Right lobe of liver (tissue), 6 donors: ENCODE data around the gene CKM. TPM values are rescaled to one million over a fixed set of nuclear protein-coding genes. Genes with fewer than 3 reads are reported as not detected.

ENCODE experiments used
- ATAC-seq, 4 donors: fragments of 200-7000 bp; cut with Tn5 transposase; one replicate each; pipeline ENCODE4 v1.9.1; 2020; ENCODE audit warnings: mild to moderate bottlenecking in 4 of 4, moderate library complexity in 4 of 4
- DNase-seq, 3 donors: peaks; one replicate each; pipeline ENCODE4 v3.0.0-alpha.2; 2020
- H3K27ac ChIP-seq, 3 donors: fragments of 200-600 bp; one replicate each; pipeline ENCODE4 v1.8.0; 2022
- H3K27me3 ChIP-seq, 2 donors: fragments of 200-600 bp; one replicate each; pipeline ENCODE4 v1.8.0; 2022
- H3K36me3 ChIP-seq, 4 donors: fragments of 200-600 bp; sonication (generic) in 1 of 4; one replicate each; pipeline versions ENCODE4 v1.5.1 to v1.8.0; 2017 to 2022; ENCODE audit warnings: control low read depth in 1 of 4
- H3K4me1 ChIP-seq, 4 donors: fragments of 200-600 bp; sonication (generic) in 1 of 4; one replicate each; pipeline versions ENCODE4 v1.5.1 to v1.8.0; 2017 to 2022; ENCODE audit warnings: control low read depth in 1 of 4
- H3K4me3 ChIP-seq, 3 donors: fragments of 200-600 bp; one replicate each; pipeline ENCODE4 v1.8.0; 2022
- H3K9me3 ChIP-seq, 4 donors: fragments of 200-600 bp; sonication (generic) in 1 of 4; one replicate each; pipeline versions ENCODE4 v1.5.1 to v1.8.0; 2017 to 2022; ENCODE audit warnings: control low read depth in 1 of 4
- CTCF ChIP-seq, 4 donors: fragments of 200-600 bp in 3 of 4; fragments of 450-650 bp in 1 of 4; IDR thresholded peaks; one replicate each; pipeline versions ENCODE4 v1.5.1 to v1.8.0; 2016 to 2022; ENCODE audit warnings: antibody characterized with exemption in 4 of 4, mild to moderate bottlenecking in 2 of 4
- POLR2A ChIP-seq: fragments of 450-650 bp; IDR thresholded peaks from one replicate; pipeline ENCODE4 v1.6.1; 2017; ENCODE audit warnings: antibody characterized with exemption, mild to moderate bottlenecking
- WGBS: methylation state at CpG from one replicate; pipeline ENCODE4 v1.1.6; 2018; ENCODE audit warnings: low coverage, low lambda C conversion rate; ENCODE audit not compliant: insufficient coverage; ENCODE audit errors: missing lambda C conversion rate; 5-methylcytosine and 5-hydroxymethylcytosine counted together
- intact Hi-C, 2 donors: fragments of 100-400 bp; cut with DNase I; formaldehyde crosslinking; loops; one replicate each; pipeline versions ENCODE4 v1.11.2 to v1.14.1; 2022
- total RNA-seq, 6 experiments: library from RNA; depleted of rRNA in 2 of 6; stranded (reverse); fragments of >200 nt in 2 of 6; fragmentation: NEBNext Ultra II Directional in 3 of 6; extraction: Animal tissue kit (Norgen Biotek cat#: 25700) in 3 of 6; gene quantifications; one replicate each; pipeline versions ENCODE4 v1.1.0 to v1.2.4, GENCODE V29; 2016 to 2023
- donor health status: DM: no; HTN: yes; CAD: no.
- donor health status: DM: no; HTN: no; CAD: no.
- donor health status: DM: no; HTN: no; CAD: no.
- donor health status: DM: no; HTN: yes; CAD: no.
- donor health status: DM: no; HTN: yes; CAD: no.

CKM gene
- total RNA-seq, 6 experiments from 2014 or later = 0.42 to 25.6 (median 1.1) TPM; not detected in 1

GRCh38 chr19:45278087-45278486 is 44.6 kb downstream of the CKM start:
- 88% methylated on average over 10 of the region's 10 CpGs for WGBS
- Histone ChIP-seq H3K36me3 (peaks cover 0 to 4% (median 0%) of the 10 kb centered on the region in 4 donors), H3K4me1 (peaks cover 0 to 40% (median 14%) of the 10 kb centered on the region in 4 donors), H3K9me3 (no peaks in the 10 kb centered on the region), H3K27ac (no peak overlapping the region), H3K27me3 (no peaks in the 10 kb centered on the region), H3K4me3 (no peak overlapping the region)
- DNase-seq (no peak), ATAC-seq (no peak)
- TF ChIP-seq CTCF (IDR thresholded peaks at IDR 0.05) (no peak), POLR2A (no peak)
- intact Hi-C loops = no loop called here

DNA sequence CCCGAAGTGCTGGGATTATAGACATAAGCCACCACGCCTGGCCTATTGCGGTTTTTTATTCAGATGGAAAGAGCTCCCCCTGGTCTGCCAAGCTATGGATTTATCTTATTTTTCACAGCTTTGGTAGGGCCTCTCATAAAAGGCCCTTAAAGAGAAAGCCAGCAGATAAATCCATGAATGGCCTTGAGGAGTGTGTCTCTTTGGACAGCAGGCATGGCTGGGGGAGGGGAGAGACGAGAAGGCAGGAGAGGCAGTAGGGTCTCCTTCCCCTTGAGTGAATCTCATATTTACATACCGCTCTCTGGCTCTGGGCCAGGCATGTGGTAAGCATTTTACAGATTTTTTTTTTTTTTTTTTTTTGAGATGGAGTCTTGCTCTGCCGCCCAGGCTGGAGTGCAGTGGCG is 46.4 kb downstream of the CKM start:
- ATAC-seq = no peak
- peaks cover 0 to 51% (median 23%) of the 10 kb centered on the region in 4 donors for H3K4me1 ChIP-seq
- no peak overlapping the region for H3K4me3 ChIP-seq
- peaks cover 0 to 8% (median 2%) of the 10 kb centered on the region in 4 donors for H3K36me3 ChIP-seq
- intact Hi-C loops = no loop called here
- TF ChIP-seq POLR2A (no peak), CTCF (IDR thresholded peaks at IDR 0.05) (no peak)
- DNase-seq = no peak
- no peaks in the 10 kb centered on the region for H3K9me3 ChIP-seq
- H3K27me3 ChIP-seq = no peaks in the 10 kb centered on the region
- WGBS = 90% methylated on average over 6 of the region's 7 CpGs
- H3K27ac ChIP-seq = no peak overlapping the region

DNA sequence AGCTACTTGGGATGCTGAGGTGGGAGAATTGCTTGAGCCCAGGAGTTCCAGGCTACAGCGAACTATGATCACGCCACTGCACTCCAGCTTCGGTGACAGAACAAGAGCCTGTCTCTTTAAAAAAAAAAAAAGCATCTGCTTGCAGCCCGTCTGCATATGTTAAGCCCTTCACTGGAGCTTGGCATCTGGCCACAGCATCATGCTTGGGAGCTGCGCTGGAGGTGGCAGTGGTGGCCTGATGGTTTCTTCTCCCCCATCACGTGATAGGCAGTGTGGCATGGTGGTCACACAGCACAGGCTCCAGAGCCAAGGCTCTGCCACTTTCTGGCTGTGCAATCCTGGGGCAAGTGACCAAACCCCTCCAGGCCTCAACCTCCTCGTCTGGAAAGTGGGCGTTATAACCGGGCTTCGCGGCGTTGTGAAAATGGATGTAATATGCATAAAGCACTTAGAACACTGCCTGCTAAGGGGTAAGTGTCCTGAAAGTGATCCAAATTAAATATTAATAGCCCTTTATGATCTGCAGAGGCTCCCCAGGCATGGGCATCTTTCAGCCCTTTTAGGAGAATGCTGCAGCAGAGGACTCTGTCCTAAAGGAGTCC is 47.2 kb downstream of the CKM start:
- Histone ChIP-seq H3K4me1 (peaks cover 0 to 44% (median 20%) of the 10 kb centered on the region in 4 donors), H3K36me3 (peaks cover 0 to 8% (median 2%) of the 10 kb centered on the region in 4 donors), H3K9me3 (no peaks in the 10 kb centered on the region), H3K4me3 (no peak overlapping the region), H3K27me3 (no peaks in the 10 kb centered on the region), H3K27ac (no peak overlapping the region)
- no peak for TF ChIP-seq POLR2A
- TF ChIP-seq CTCF (IDR thresholded peaks at IDR 0.05) = no peak
- WGBS = 0% methylated on average over 1 of the region's 12 CpGs
- ATAC-seq (no peak), DNase-seq (no peak)
- intact Hi-C loops = no loop called here

DNA sequence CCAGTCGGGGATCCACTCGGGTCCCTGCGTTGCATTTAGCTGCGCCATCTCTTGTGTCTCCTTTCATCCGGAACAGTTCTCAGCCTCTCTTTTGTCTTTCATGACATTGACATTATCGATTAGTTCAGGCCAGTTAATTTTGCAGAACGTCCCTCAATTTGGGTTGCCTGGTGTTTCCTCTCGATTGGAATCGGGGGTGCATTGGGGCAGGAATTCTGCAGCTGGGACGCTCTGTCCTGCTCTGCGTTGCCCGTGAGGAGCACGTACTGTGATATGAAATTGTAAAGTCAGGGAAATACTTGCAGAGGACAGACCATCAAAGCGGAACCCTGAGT is 49.2 kb downstream of the CKM start:
- 25% methylated on average over 8 of the region's 14 CpGs for WGBS
- Histone ChIP-seq H3K4me3 (no peak overlapping the region), H3K27me3 (no peaks in the 10 kb centered on the region), H3K4me1 (peaks cover 0 to 39% (median 14%) of the 10 kb centered on the region in 4 donors), H3K27ac (peak overlapping the region; percentile 39 to 66 (median 63)), H3K9me3 (no peaks in the 10 kb centered on the region), H3K36me3 (peaks cover 0 to 4% (median 2%) of the 10 kb centered on the region in 4 donors)
- DNase-seq = no peak
- TF ChIP-seq POLR2A = no peak
- TF ChIP-seq CTCF (IDR thresholded peaks at IDR 0.05) = no peak
- intact Hi-C loops = no loop called here
- no peak for ATAC-seq
